ENCODE measurements around the gene CATSPERZ. TPM values are rescaled to one million over a fixed set of nuclear protein-coding genes. Genes with fewer than 3 reads are reported as not detected.
"Not testable (repeated sequence)": the region's sequence is repeated elsewhere in the genome, so short reads cannot be mapped to it uniquely, and the experiment has no call there.

CATSPERZ gene
- total and polyA plus RNA-seq, 2 experiments from 2014 or later = 0.46 TPM; not detected in 1

DNA sequence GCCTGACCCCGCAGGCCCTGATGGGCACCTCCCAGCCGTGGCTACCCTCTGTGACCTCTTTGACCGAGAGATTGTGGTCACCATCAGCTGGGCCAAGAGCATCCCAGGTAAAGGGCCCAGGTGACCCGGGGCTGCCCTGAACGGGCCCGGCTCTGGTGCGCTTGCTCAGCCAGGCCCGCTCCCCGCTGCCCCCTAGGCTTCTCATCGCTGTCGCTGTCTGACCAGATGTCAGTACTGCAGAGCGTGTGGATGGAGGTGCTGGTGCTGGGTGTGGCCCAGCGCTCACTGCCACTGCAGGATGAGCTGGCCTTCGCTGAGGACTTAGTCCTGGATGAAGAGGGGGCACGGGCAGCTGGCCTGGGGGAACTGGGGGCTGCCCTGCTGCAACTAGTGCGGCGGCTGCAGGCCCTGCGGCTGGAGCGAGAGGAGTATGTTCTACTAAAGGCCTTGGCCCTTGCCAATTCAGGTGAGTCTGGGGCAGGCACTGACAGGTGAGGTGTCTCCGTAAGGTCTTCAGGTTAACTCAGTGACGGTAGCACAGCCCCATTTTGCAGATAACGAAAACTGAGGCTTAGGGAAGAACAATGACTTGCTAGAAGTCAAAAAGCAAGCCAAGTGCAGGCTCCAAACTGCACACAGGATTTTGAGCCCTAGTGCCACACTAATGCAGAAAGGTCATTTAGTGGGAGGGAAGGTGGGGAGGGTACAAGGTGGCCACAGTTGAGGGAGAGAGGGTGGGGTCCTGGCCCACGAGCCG, 14.8 kb downstream of the CATSPERZ start:
- no peak overlapping the region for H3K27ac ChIP-seq
- no peaks in the 10 kb centered on the region for H3K27me3 ChIP-seq
- TF ChIP-seq, protein P1, sequence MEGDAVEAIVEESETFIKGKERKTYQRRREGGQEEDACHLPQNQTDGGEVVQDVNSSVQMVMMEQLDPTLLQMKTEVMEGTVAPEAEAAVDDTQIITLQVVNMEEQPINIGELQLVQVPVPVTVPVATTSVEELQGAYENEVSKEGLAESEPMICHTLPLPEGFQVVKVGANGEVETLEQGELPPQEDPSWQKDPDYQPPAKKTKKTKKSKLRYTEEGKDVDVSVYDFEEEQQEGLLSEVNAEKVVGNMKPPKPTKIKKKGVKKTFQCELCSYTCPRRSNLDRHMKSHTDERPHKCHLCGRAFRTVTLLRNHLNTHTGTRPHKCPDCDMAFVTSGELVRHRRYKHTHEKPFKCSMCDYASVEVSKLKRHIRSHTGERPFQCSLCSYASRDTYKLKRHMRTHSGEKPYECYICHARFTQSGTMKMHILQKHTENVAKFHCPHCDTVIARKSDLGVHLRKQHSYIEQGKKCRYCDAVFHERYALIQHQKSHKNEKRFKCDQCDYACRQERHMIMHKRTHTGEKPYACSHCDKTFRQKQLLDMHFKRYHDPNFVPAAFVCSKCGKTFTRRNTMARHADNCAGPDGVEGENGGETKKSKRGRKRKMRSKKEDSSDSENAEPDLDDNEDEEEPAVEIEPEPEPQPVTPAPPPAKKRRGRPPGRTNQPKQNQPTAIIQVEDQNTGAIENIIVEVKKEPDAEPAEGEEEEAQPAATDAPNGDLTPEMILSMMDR (IDR thresholded peaks at IDR 0.05; ENCODE audit: poor library complexity) = no peak
- TF ChIP-seq EZH2phosphoT487 (IDR thresholded peaks at IDR 0.05; ENCODE audit: low read depth, severe bottlenecking, unreplicated experiment) = no peak
- no peak for TF ChIP-seq EZH2 (IDR thresholded peaks at IDR 0.05; ENCODE audit: borderline replicate concordance)
- H3K4me1 ChIP-seq (ENCODE audit: insufficient read depth) = peaks cover 10% of the 10 kb centered on the region
- 90% methylated on average over 23 of the region's 24 CpGs for WGBS (ENCODE audit: low lambda C conversion rate, missing lambda C conversion rate)
- peaks cover 50% of the 10 kb centered on the region for H3K79me2 ChIP-seq
- no peaks in the 10 kb centered on the region for H3K9me3 ChIP-seq (ENCODE audit: low read depth)
- H3K4me2 ChIP-seq = no peak overlapping the region
- peak; percentile 6 for DNase-seq (ENCODE audit: low spot score)
- no peaks in the 10 kb centered on the region for H4K20me1 ChIP-seq (ENCODE audit: insufficient read depth, poor library complexity, severe bottlenecking)
- no peaks in the 10 kb centered on the region for H3K36me3 ChIP-seq (replicated peaks; ENCODE audit: insufficient read depth, low read depth)
- no peaks in the 10 kb centered on the region for H3K9me2 ChIP-seq (replicated peaks; ENCODE audit: insufficient read depth)
- no peak overlapping the region for H3K4me3 ChIP-seq
- H2AFZ ChIP-seq = no peak overlapping the region

DNA sequence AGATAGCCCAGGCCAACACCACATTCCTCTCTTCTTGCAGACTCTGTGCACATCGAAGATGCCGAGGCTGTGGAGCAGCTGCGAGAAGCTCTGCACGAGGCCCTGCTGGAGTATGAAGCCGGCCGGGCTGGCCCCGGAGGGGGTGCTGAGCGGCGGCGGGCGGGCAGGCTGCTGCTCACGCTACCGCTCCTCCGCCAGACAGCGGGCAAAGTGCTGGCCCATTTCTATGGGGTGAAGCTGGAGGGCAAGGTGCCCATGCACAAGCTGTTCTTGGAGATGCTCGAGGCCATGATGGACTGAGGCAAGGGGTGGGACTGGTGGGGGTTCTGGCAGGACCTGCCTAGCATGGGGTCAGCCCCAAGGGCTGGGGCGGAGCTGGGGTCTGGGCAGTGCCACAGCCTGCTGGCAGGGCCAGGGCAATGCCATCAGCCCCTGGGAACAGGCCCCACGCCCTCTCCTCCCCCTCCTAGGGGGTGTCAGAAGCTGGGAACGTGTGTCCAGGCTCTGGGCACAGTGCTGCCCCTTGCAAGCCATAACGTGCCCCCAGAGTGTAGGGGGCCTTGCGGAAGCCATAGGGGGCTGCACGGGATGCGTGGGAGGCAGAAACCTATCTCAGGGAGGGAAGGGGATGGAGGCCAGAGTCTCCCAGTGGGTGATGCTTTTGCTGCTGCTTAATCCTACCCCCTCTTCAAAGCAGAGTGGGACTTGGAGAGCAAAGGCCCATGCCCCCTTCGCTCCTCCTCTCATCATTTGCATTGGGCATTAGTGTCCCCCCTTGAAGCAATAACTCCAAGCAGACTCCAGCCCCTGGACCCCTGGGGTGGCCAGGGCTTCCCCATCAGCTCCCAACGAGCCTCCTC, 15.7 kb downstream of the CATSPERZ start:
- peak overlapping the region; percentile 98 for H3K27ac ChIP-seq
- peaks cover 16% of the 10 kb centered on the region for H3K4me1 ChIP-seq (ENCODE audit: insufficient read depth)
- H2AFZ ChIP-seq; H4K20me1 ChIP-seq (ENCODE audit: insufficient read depth, poor library complexity, severe bottlenecking); H3K27me3 ChIP-seq; H3K36me3 ChIP-seq (replicated peaks; ENCODE audit: insufficient read depth, low read depth); H3K9me3 ChIP-seq (ENCODE audit: low read depth); H3K9me2 ChIP-seq (replicated peaks; ENCODE audit: insufficient read depth); H3K4me3 ChIP-seq: not testable (repeated sequence)
- peak overlapping the region; percentile 79 for H3K4me2 ChIP-seq
- H3K79me2 ChIP-seq = peaks cover 45% of the 10 kb centered on the region
- DNase-seq (ENCODE audit: low spot score) = peak; percentile 2
- WGBS (ENCODE audit: low lambda C conversion rate, missing lambda C conversion rate) = 86% methylated on average over 22 of the region's 25 CpGs

DNA sequence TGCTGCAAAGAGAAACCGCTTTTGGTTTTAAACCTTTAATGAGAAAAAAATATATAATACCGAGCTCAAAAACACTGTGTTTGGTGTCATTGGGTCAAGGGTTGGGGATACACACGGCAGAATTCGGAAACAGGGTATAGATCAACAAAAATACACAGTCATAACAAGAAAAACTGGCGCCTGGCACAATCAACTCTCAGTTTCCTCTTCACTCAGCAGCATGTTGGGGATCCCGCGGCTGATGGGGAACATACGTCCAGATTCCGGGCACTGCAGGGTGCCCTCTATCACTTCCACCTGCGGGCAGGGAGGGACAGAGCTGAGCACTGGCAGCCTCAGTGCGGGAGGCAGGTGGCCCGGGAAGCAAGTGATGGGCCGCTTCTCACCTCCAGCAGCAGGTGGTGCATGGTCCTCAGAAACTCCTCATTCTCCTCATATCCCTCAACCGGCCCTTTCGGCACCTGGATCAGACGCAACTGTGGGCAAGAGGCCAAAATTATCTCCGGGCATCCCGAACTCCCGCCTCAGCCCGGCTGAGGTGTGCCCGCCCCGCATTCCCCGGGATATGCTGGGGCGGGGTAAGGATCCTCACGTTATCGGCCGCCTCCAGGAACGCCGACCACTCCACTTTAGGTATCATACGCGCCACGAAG, 16.6 kb downstream of the CATSPERZ start:
- no peaks in the 10 kb centered on the region for H3K36me3 ChIP-seq (replicated peaks; ENCODE audit: insufficient read depth, low read depth)

More for the DNA sequence above, 16.6 kb downstream of the CATSPERZ start:
- Histone ChIP-seq H3K9me2 (replicated peaks; ENCODE audit: insufficient read depth) (no peaks in the 10 kb centered on the region), H3K27me3 (no peaks in the 10 kb centered on the region), H4K20me1 (ENCODE audit: insufficient read depth, poor library complexity, severe bottlenecking) (no peaks in the 10 kb centered on the region), H3K4me2 (peak overlapping the region; percentile 79), H3K4me1 (ENCODE audit: insufficient read depth) (peaks cover 25% of the 10 kb centered on the region), H3K4me3 (peak overlapping the region; percentile 59), H3K79me2 (peaks cover 37% of the 10 kb centered on the region), H3K9me3 (ENCODE audit: low read depth) (no peaks in the 10 kb centered on the region), H3K27ac (peak overlapping the region; percentile 98), H2AFZ (no peak overlapping the region)
- no peak for TF ChIP-seq EZH2 (IDR thresholded peaks at IDR 0.05; ENCODE audit: borderline replicate concordance)
- no peak for TF ChIP-seq EZH2phosphoT487 (IDR thresholded peaks at IDR 0.05; ENCODE audit: low read depth, severe bottlenecking, unreplicated experiment)
- TF ChIP-seq, protein P1 (IDR thresholded peaks at IDR 0.05; ENCODE audit: poor library complexity) = peak; percentile 26
- WGBS (ENCODE audit: low lambda C conversion rate, missing lambda C conversion rate) = 11% methylated on average over 32 of the region's 32 CpGs
- peak; percentile 73 for DNase-seq (ENCODE audit: low spot score)

Measured in hepatocyte (in vitro differentiated cells).